ENCODE results near the gene DPY30.

The DPY30 gene

DNA sequence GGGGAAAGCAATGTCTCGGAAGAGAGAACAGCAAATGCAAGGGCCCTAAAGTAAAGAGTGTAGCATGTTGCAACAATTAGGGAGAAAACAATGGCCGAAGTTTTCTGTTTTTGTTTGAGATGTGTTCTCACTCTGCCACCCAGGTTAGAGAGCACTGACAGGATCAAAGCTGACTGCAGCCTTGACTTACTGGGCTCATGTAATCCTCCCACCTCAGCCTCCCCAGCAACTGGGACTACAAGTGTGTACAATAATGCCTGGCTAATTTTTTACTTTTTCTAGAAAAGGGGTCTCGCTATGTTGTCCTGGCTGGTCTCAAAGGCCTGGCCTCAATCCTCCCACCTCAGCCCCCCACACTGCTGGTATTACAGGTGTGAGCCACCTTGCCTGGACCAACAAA, 52.7 kb downstream of the DPY30 start:
- TF ChIP-seq, protein P1, sequence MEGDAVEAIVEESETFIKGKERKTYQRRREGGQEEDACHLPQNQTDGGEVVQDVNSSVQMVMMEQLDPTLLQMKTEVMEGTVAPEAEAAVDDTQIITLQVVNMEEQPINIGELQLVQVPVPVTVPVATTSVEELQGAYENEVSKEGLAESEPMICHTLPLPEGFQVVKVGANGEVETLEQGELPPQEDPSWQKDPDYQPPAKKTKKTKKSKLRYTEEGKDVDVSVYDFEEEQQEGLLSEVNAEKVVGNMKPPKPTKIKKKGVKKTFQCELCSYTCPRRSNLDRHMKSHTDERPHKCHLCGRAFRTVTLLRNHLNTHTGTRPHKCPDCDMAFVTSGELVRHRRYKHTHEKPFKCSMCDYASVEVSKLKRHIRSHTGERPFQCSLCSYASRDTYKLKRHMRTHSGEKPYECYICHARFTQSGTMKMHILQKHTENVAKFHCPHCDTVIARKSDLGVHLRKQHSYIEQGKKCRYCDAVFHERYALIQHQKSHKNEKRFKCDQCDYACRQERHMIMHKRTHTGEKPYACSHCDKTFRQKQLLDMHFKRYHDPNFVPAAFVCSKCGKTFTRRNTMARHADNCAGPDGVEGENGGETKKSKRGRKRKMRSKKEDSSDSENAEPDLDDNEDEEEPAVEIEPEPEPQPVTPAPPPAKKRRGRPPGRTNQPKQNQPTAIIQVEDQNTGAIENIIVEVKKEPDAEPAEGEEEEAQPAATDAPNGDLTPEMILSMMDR (IDR thresholded peaks at IDR 0.05; ENCODE audit: unreplicated experiment in 3 of 3): no peak
- peaks cover 16% of the 10 kb centered on the region for H3K36me3 Mint-ChIP-seq (ENCODE audit: low read depth)
- H3K4me3 Mint-ChIP-seq: no peak overlapping the region
- no peaks in the 10 kb centered on the region for H3K9me3 Mint-ChIP-seq
- no peak overlapping the region for H3K27ac Mint-ChIP-seq
- H3K4me1 Mint-ChIP-seq: peaks cover 12% of the 10 kb centered on the region
- H3K27me3 Mint-ChIP-seq (ENCODE audit: low read depth): no peaks in the 10 kb centered on the region

DNA sequence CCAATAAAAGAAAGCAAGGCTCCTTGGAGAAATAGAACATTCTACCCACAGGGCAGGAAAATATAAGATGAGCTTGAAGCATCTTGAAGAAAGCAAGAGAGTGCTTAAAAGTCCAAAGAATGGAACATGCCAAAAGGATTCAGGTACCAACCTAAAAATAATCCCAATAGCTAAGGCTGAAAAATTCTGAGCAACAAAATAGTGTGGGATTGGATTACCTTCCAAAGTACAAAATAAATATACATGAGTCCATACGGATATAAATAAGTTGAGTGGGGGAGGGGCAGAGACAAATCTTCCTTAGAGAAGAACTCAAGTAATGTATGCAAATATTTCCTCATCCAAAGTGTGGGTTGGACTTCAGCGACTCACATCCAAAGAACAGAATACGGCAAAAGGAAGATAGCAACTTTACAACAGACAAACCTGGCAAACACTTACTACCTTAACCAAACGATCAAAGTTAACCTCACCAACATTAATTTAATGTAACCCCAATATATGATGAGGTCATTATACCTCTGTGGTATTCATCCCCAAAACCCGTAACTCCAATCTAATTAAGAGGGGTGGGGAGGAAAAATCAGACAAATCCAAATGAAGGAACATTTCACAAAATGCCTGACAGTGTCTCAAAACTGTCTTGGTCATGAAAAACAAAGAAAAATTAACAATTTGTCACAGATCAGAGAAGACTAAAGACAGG, 55.7 kb downstream of the DPY30 start:
- H3K4me3 Mint-ChIP-seq: no peak overlapping the region
- no peaks in the 10 kb centered on the region for H3K9me3 Mint-ChIP-seq
- no peaks in the 10 kb centered on the region for H3K27me3 Mint-ChIP-seq (ENCODE audit: low read depth)
- H3K27ac Mint-ChIP-seq: no peak overlapping the region
- peaks cover 12% of the 10 kb centered on the region for H3K36me3 Mint-ChIP-seq (ENCODE audit: low read depth)
- TF ChIP-seq, protein P1 (IDR thresholded peaks at IDR 0.05; ENCODE audit: unreplicated experiment in 3 of 3): no peak
- peaks cover 6% of the 10 kb centered on the region for H3K4me1 Mint-ChIP-seq

DNA sequence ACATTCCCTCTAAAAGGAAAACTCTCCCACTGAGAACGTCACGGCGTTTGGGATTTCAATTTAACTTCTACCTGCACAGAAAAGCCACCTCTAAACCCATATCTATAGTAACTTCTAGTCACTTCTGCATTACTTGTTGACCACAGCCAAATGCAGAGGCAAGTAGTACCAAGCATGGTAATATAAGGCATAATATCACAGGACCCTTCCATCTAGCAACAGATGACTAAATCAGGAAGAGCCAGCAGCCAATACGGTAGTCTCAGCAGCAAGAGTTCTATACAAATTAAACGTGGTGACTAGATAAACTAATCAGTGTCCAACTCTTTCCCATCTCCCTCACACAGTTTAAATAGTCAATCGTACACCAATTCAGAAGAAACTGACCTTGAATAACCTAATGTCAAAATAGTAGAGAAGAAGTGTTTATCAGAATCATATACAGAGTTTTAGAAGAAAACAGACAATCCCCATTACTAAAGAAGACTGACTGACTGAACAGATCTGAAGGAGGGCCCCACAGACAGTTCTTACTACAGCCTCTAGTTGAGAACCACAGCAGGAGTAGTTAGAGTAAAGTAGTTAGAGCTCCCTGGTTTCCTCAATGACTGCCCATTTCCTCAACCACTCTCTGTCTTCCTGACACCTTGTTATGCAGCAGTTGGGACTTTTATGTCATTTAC, 58.8 kb downstream of the DPY30 start:
- no peak overlapping the region for H3K27ac Mint-ChIP-seq
- no peaks in the 10 kb centered on the region for H3K9me3 Mint-ChIP-seq
- peaks cover 6% of the 10 kb centered on the region for H3K4me1 Mint-ChIP-seq
- peaks cover 12% of the 10 kb centered on the region for H3K36me3 Mint-ChIP-seq (ENCODE audit: low read depth)
- H3K27me3 Mint-ChIP-seq (ENCODE audit: low read depth): no peaks in the 10 kb centered on the region
- TF ChIP-seq, protein P1 (IDR thresholded peaks at IDR 0.05; ENCODE audit: unreplicated experiment in 3 of 3): no peak
- H3K4me3 Mint-ChIP-seq: no peak overlapping the region

DNA sequence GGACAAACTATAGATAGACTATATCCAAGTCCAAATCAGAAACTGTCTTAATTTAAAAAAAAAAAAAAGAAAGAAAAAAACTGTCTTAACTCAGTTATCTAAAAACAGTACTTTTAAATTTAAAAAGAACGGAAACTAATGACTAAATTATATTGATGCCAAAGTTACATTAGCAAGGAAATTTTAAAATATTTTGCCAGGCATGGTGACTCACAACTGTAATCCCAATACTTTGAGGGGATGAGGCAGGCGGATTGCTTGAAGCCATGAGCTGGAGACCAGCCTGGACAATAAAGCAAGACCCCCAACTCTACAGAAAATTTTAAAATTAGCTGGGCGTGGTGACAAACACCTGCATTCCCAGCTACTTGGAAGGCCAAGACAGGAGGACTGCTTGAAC, 59.6 kb downstream of the DPY30 start:
- Mint-ChIP-seq H3K27ac (no peak overlapping the region), H3K4me1 (peaks cover 6% of the 10 kb centered on the region), H3K36me3 (ENCODE audit: low read depth) (peaks cover 12% of the 10 kb centered on the region), H3K27me3 (ENCODE audit: low read depth) (no peaks in the 10 kb centered on the region), H3K4me3 (no peak overlapping the region), H3K9me3 (no peaks in the 10 kb centered on the region)
- TF ChIP-seq, protein P1 (IDR thresholded peaks at IDR 0.05; ENCODE audit: unreplicated experiment in 3 of 3): no peak

DNA sequence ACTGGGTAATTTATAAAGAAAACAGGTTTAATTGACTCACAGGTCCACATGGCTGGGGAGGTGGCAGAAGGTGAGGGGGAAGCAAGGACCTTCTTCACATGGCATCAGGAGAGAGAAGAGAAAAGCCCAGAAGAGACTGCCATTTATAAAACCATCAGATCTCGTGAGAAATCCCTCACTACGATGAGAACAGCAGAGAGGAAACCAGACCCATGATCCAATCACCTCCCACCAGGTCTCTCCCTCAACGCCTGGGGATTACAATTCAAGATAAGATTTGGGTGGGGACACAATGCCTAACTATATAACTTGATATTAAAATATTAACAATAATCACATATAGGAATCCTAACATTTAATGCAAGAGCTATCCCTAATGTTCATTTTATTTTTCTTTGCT, 60.6 kb downstream of the DPY30 start:
- no peaks in the 10 kb centered on the region for H3K9me3 Mint-ChIP-seq
- peaks cover 4% of the 10 kb centered on the region for H3K4me1 Mint-ChIP-seq
- no peak overlapping the region for H3K4me3 Mint-ChIP-seq
- peaks cover 7% of the 10 kb centered on the region for H3K36me3 Mint-ChIP-seq (ENCODE audit: low read depth)
- no peak overlapping the region for H3K27ac Mint-ChIP-seq
- TF ChIP-seq, protein P1 (IDR thresholded peaks at IDR 0.05; ENCODE audit: unreplicated experiment in 3 of 3): no peak
- no peaks in the 10 kb centered on the region for H3K27me3 Mint-ChIP-seq (ENCODE audit: low read depth)

DNA sequence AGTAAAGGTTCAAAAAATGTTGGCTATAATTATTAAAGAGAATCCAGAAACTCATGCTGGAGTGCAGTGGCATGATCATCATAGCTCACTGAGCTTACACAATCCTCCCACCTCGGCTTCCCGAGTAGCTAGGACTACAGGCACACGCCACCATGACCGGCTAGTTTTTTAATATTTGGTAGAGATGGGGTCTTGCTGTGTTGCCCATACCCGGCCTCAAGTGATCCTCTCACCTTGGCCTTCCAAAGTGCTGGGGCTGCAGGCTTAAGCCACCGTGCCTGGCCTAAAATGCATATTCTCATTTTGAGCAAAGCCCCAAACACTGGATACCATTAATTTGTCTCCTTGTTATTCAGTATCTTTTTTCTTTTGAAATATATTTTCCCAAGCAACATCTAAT, 61.2 kb downstream of the DPY30 start:
- H3K36me3 Mint-ChIP-seq (ENCODE audit: low read depth): peaks cover 3% of the 10 kb centered on the region
- TF ChIP-seq, protein P1 (IDR thresholded peaks at IDR 0.05; ENCODE audit: unreplicated experiment in 3 of 3): no peak
- H3K9me3 Mint-ChIP-seq: no peaks in the 10 kb centered on the region
- H3K4me1 Mint-ChIP-seq: no peaks in the 10 kb centered on the region
- H3K27ac Mint-ChIP-seq: no peak overlapping the region
- H3K4me3 Mint-ChIP-seq: no peak overlapping the region
- H3K27me3 Mint-ChIP-seq (ENCODE audit: low read depth): no peaks in the 10 kb centered on the region
